NT2/D1 (cell line): ENCODE measurements around the gene TSPAN9.

ENCODE experiments used
- DNase-seq: peaks from one replicate; pipeline ENCODE4 v3.0.0-alpha.2; 2011; ENCODE audit warnings: low read depth, low spot score
- H3K27me3 ChIP-seq: 2 replicates; pipeline ENCODE4 v1.6.0; 2011; ENCODE audit warnings: mild to moderate bottlenecking; ENCODE audit not compliant: insufficient read length, insufficient read depth
- H3K36me3 ChIP-seq: 2 replicates; pipeline ENCODE4 v1.6.1; 2011; ENCODE audit warnings: mild to moderate bottlenecking, low read length, mixed read lengths; ENCODE audit not compliant: insufficient read depth, insufficient read length
- H3K4me1 ChIP-seq: 2 replicates; pipeline ENCODE4 v1.5.1; 2011; ENCODE audit not compliant: insufficient read depth, insufficient read length
- H3K4me3 ChIP-seq: 2 replicates; pipeline ENCODE4 v1.5.1; 2011; ENCODE audit warnings: low read depth; ENCODE audit not compliant: insufficient read length
- H3K9ac ChIP-seq: 2 replicates; pipeline ENCODE4 v1.6.0; 2011; ENCODE audit warnings: low read depth; ENCODE audit not compliant: insufficient read length
- H3K9me3 ChIP-seq: 2 replicates; pipeline ENCODE4 v1.5.1; 2011; ENCODE audit warnings: mild to moderate bottlenecking, low read length; ENCODE audit not compliant: insufficient read depth
- SUZ12 ChIP-seq: IDR thresholded peaks from 2 replicates; pipeline ENCODE4 v1.6.1; 2011; ENCODE audit not compliant: insufficient read length, insufficient read depth; ENCODE audit errors: extremely low read depth
- YY1 ChIP-seq: IDR thresholded peaks from 2 replicates; pipeline ENCODE4 v1.6.1; 2011; ENCODE audit not compliant: insufficient read length, insufficient read depth
- ZNF274 ChIP-seq: IDR thresholded peaks from 2 replicates; pipeline ENCODE4 v1.6.1; 2011; ENCODE audit warnings: mild to moderate bottlenecking, low read depth, low read length

The TSPAN9 gene

GRCh38 chr12:3302401-3303041 lies 225.3 kb downstream of the TSPAN9 start:
- no peak for TF ChIP-seq SUZ12
- TF ChIP-seq YY1, result no peak
- TF ChIP-seq ZNF274, result no peak
- no peak overlapping the region for H3K9ac ChIP-seq
- H3K4me1 ChIP-seq, result peaks cover 20% of the 10 kb centered on the region
- no peak overlapping the region for H3K4me3 ChIP-seq
- no peaks in the 10 kb centered on the region for H3K9me3 ChIP-seq
- H3K27me3 ChIP-seq, result peaks cover 60% of the 10 kb centered on the region
- no peak for DNase-seq
- H3K36me3 ChIP-seq, result no peaks in the 10 kb centered on the region

- DNase-seq, result peak; percentile 85
- no peaks in the 10 kb centered on the region for H3K9me3 ChIP-seq
- peaks cover 26% of the 10 kb centered on the region for H3K4me1 ChIP-seq
- H3K27me3 ChIP-seq, result peaks cover 59% of the 10 kb centered on the region
- H3K4me3 ChIP-seq, result no peak overlapping the region
- TF ChIP-seq ZNF274 (no peak), YY1 (no peak), SUZ12 (no peak)
- H3K36me3 ChIP-seq, result no peaks in the 10 kb centered on the region
- H3K9ac ChIP-seq, result peak overlapping the region; percentile 51
Observed at GRCh38 chr12:3303410-3304136, 226.4 kb downstream of the TSPAN9 start.

- Histone ChIP-seq H3K9ac (no peak overlapping the region), H3K4me3 (no peak overlapping the region), H3K9me3 (no peaks in the 10 kb centered on the region), H3K27me3 (peaks cover 49% of the 10 kb centered on the region), H3K4me1 (peaks cover 29% of the 10 kb centered on the region), H3K36me3 (no peaks in the 10 kb centered on the region)
- no peak for DNase-seq
- no peak for TF ChIP-seq YY1
- no peak for TF ChIP-seq SUZ12
- TF ChIP-seq ZNF274, result no peak
Observed at GRCh38 chr12:3304436-3305165, 227.4 kb downstream of the TSPAN9 start.

GRCh38 chr12:3305464-3305863 lies 228.3 kb downstream of the TSPAN9 start:
- H3K4me3 ChIP-seq, result no peak overlapping the region
- no peak for TF ChIP-seq SUZ12
- no peak overlapping the region for H3K9ac ChIP-seq
- H3K9me3 ChIP-seq, result no peaks in the 10 kb centered on the region
- H3K36me3 ChIP-seq, result no peaks in the 10 kb centered on the region
- no peak for DNase-seq
- H3K4me1 ChIP-seq, result peaks cover 25% of the 10 kb centered on the region
- peaks cover 47% of the 10 kb centered on the region for H3K27me3 ChIP-seq

GRCh38 chr12:3305904-3306619 lies 228.9 kb downstream of the TSPAN9 start:
- no peak for DNase-seq
- no peak overlapping the region for H3K4me3 ChIP-seq
- peaks cover 47% of the 10 kb centered on the region for H3K27me3 ChIP-seq
- H3K4me1 ChIP-seq, result peaks cover 24% of the 10 kb centered on the region
- no peak overlapping the region for H3K9ac ChIP-seq
- H3K9me3 ChIP-seq, result no peaks in the 10 kb centered on the region
- no peaks in the 10 kb centered on the region for H3K36me3 ChIP-seq
- no peak for TF ChIP-seq ZNF274
- no peak for TF ChIP-seq SUZ12
- TF ChIP-seq YY1, result no peak

- Histone ChIP-seq H3K9me3 (no peaks in the 10 kb centered on the region), H3K4me3 (no peak overlapping the region), H3K9ac (no peak overlapping the region), H3K27me3 (peaks cover 35% of the 10 kb centered on the region), H3K36me3 (no peaks in the 10 kb centered on the region), H3K4me1 (peaks cover 31% of the 10 kb centered on the region)
- TF ChIP-seq YY1 (no peak), ZNF274 (no peak), SUZ12 (no peak)
- DNase-seq, result no peak
Observed at GRCh38 chr12:3307389-3307788, 230.2 kb downstream of the TSPAN9 start.

GRCh38 chr12:3308063-3308462 lies 230.9 kb downstream of the TSPAN9 start:
- Histone ChIP-seq H3K9me3 (no peaks in the 10 kb centered on the region), H3K36me3 (no peaks in the 10 kb centered on the region), H3K27me3 (peaks cover 28% of the 10 kb centered on the region), H3K9ac (peak overlapping the region; percentile 5), H3K4me3 (no peak overlapping the region), H3K4me1 (peaks cover 31% of the 10 kb centered on the region)
- DNase-seq, result no peak
- TF ChIP-seq SUZ12 (no peak), YY1 (no peak), ZNF274 (no peak)
